Measurements from ENCODE around the gene DPEP2NB. TPM values are rescaled to one million over a fixed set of nuclear protein-coding genes. Genes with fewer than 3 reads are reported as not detected.

Gene DPEP2NB
- total RNA-seq, 1 experiment from 2014 or later: not detected

DNA sequence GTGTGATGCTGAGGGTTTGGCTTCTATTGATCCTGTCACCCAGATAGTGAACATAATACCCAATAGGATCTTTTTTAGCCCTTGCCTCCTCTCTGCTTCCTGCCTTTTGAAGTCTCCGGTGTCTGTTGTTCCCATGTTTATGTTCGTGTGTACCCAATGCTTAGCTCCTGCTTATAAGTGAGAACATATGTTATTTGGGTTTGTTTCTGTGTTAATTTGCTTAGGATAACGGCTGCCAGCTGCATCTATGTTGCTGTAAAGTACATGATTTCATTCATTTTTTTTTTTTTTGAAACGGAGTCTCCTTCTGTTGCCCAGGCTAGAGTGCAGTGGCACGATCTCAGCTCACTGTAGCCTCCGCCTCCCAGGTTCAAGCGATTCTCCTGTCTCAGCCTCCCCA lies 30.4 kb upstream of the DPEP2NB start:
- Histone ChIP-seq H3K4me1 (ENCODE audit: control insufficient read depth in 1 of 2, insufficient read depth in 2 of 2, low read length in 2 of 2) (no peaks in the 10 kb centered on the region), H3K4me3 (replicated peaks in 1 of 2; ENCODE audit: low read depth in 1 of 2, low read length in 2 of 2) (no peak overlapping the region), H3K9me2 (ENCODE audit: insufficient read depth) (no peaks in the 10 kb centered on the region), H3K27me3 (ENCODE audit: insufficient read depth, low read length) (no peaks in the 10 kb centered on the region), H3K27ac (ENCODE audit: low read depth, low read length) (no peak overlapping the region), H3K9ac (ENCODE audit: low read length) (no peak overlapping the region), H3K4me2 (ENCODE audit: low read length) (no peak overlapping the region), H3K36me3 (ENCODE audit: control insufficient read depth in 1 of 2, insufficient read depth in 2 of 2, low read length in 2 of 2) (peaks cover 4 to 28% of the 10 kb centered on the region in 2 experiments; a peak in 3 of 4 replicates), H3K79me2 (ENCODE audit: insufficient read depth, low read length) (peaks cover 7% of the 10 kb centered on the region; the same call in 1 of the 2 replicates), H2AFZ (ENCODE audit: low read depth, low read length, poor library complexity, severe bottlenecking) (no peak overlapping the region), H4K20me1 (ENCODE audit: insufficient read depth) (no peaks in the 10 kb centered on the region), H3K9me3 (ENCODE audit: control insufficient read depth in 1 of 2, insufficient read depth in 1 of 2, low read depth in 1 of 2, low read length in 2 of 2) (no peaks in the 10 kb centered on the region)
- intact Hi-C loops (cut with micrococcal nuclease): no loop called here
- ChIA-PET POLR2A (no interaction called here), RAD21 (ENCODE audit: low non-redundant PET in 1 of 2, low total read pairs in 2 of 2, uncharacterized antibody in 2 of 2, unreplicated experiment in 2 of 2) (no interaction called here), CTCF (no interaction called here)
- ATAC-seq (no peak), DNase-seq (ENCODE audit: low read depth, low spot score) (no peak)
- TF ChIP-seq FOSL1 (IDR thresholded peaks at IDR 0.05; ENCODE audit: low read depth) (no peak), EGR1 (IDR thresholded peaks at IDR 0.05; ENCODE audit: low read depth) (no peak), ELF1 (IDR thresholded peaks at IDR 0.05; ENCODE audit: borderline replicate concordance, low read depth) (no peak), YY1 (IDR thresholded peaks at IDR 0.05; ENCODE audit: extremely low read depth, insufficient replicate concordance, low read depth, low read length) (no peak), CBX3 (IDR thresholded peaks at IDR 0.05; ENCODE audit: low read depth) (no peak), POLR2A (IDR thresholded peaks at IDR 0.05; ENCODE audit: borderline replicate concordance, extremely low read depth, insufficient read depth, insufficient read length) (no peak), TCF7L2 (IDR thresholded peaks at IDR 0.05; ENCODE audit: borderline replicate concordance, extremely low read depth, insufficient read depth, insufficient read length) (no peak), SP1 (IDR thresholded peaks at IDR 0.05; ENCODE audit: low read depth) (no peak), RAD21 (IDR thresholded peaks at IDR 0.05; ENCODE audit: low read depth) (no peak), POLR2AphosphoS5 (IDR thresholded peaks at IDR 0.05; ENCODE audit: low read depth, low read length) (no peak), SIN3A (IDR thresholded peaks at IDR 0.05; ENCODE audit: low read depth) (no peak), JUND (IDR thresholded peaks at IDR 0.05) (no peak)
- TF ChIP-seq, protein P1, sequence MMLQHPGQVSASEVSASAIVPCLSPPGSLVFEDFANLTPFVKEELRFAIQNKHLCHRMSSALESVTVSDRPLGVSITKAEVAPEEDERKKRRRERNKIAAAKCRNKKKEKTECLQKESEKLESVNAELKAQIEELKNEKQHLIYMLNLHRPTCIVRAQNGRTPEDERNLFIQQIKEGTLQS (IDR thresholded peaks at IDR 0.05): no peak
- TF ChIP-seq, protein P2, sequence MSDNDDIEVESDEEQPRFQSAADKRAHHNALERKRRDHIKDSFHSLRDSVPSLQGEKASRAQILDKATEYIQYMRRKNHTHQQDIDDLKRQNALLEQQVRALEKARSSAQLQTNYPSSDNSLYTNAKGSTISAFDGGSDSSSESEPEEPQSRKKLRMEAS (IDR thresholded peaks at IDR 0.05): no peak
- TF ChIP-seq, protein P3, sequence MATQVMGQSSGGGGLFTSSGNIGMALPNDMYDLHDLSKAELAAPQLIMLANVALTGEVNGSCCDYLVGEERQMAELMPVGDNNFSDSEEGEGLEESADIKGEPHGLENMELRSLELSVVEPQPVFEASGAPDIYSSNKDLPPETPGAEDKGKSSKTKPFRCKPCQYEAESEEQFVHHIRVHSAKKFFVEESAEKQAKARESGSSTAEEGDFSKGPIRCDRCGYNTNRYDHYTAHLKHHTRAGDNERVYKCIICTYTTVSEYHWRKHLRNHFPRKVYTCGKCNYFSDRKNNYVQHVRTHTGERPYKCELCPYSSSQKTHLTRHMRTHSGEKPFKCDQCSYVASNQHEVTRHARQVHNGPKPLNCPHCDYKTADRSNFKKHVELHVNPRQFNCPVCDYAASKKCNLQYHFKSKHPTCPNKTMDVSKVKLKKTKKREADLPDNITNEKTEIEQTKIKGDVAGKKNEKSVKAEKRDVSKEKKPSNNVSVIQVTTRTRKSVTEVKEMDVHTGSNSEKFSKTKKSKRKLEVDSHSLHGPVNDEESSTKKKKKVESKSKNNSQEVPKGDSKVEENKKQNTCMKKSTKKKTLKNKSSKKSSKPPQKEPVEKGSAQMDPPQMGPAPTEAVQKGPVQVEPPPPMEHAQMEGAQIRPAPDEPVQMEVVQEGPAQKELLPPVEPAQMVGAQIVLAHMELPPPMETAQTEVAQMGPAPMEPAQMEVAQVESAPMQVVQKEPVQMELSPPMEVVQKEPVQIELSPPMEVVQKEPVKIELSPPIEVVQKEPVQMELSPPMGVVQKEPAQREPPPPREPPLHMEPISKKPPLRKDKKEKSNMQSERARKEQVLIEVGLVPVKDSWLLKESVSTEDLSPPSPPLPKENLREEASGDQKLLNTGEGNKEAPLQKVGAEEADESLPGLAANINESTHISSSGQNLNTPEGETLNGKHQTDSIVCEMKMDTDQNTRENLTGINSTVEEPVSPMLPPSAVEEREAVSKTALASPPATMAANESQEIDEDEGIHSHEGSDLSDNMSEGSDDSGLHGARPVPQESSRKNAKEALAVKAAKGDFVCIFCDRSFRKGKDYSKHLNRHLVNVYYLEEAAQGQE (IDR thresholded peaks at IDR 0.05; ENCODE audit: low read depth): no peak
- TF ChIP-seq, protein P4, sequence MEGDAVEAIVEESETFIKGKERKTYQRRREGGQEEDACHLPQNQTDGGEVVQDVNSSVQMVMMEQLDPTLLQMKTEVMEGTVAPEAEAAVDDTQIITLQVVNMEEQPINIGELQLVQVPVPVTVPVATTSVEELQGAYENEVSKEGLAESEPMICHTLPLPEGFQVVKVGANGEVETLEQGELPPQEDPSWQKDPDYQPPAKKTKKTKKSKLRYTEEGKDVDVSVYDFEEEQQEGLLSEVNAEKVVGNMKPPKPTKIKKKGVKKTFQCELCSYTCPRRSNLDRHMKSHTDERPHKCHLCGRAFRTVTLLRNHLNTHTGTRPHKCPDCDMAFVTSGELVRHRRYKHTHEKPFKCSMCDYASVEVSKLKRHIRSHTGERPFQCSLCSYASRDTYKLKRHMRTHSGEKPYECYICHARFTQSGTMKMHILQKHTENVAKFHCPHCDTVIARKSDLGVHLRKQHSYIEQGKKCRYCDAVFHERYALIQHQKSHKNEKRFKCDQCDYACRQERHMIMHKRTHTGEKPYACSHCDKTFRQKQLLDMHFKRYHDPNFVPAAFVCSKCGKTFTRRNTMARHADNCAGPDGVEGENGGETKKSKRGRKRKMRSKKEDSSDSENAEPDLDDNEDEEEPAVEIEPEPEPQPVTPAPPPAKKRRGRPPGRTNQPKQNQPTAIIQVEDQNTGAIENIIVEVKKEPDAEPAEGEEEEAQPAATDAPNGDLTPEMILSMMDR (IDR thresholded peaks at IDR 0.05 in 2 of 3, conservative IDR thresholded peaks at IDR 0.05 in 1 of 3; ENCODE audit: borderline replicate concordance in 1 of 3, insufficient read depth in 1 of 3, low read depth in 2 of 3, low read length in 2 of 3): no peak
- TF ChIP-seq, protein P5, sequence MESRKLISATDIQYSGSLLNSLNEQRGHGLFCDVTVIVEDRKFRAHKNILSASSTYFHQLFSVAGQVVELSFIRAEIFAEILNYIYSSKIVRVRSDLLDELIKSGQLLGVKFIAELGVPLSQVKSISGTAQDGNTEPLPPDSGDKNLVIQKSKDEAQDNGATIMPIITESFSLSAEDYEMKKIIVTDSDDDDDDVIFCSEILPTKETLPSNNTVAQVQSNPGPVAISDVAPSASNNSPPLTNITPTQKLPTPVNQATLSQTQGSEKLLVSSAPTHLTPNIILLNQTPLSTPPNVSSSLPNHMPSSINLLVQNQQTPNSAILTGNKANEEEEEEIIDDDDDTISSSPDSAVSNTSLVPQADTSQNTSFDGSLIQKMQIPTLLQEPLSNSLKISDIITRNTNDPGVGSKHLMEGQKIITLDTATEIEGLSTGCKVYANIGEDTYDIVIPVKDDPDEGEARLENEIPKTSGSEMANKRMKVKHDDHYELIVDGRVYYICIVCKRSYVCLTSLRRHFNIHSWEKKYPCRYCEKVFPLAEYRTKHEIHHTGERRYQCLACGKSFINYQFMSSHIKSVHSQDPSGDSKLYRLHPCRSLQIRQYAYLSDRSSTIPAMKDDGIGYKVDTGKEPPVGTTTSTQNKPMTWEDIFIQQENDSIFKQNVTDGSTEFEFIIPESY (IDR thresholded peaks at IDR 0.05; ENCODE audit: extremely low read depth, insufficient replicate concordance, low read length): no peak
- no TSS peak for BruUV-seq (replicated peaks)

Data from HCT116 (cell line).